ENCODE data around the gene TBC1D22A. TPM values are rescaled to one million over a fixed set of nuclear protein-coding genes. Genes with fewer than 3 reads are reported as not detected.

Gene TBC1D22A
- total and polyA plus RNA-seq, 4 experiments from 2014 or later, result 20.6 to 49.2 (median 36.7) TPM

GRCh38 chr22:46795845-46796565 is 33.6 kb downstream of the TBC1D22A start:
- no peaks in the 10 kb centered on the region for H3K27me3 Mint-ChIP-seq
- H3K36me3 Mint-ChIP-seq, result peaks cover 33 to 61% of the 10 kb centered on the region in 2 donors
- Histone ChIP-seq H3K36me3 (ENCODE audit: insufficient read depth, low read length) (peaks cover 72% of the 10 kb centered on the region), H3K9me3 (ENCODE audit: control insufficient read depth in 1 of 2, low read length in 2 of 2) (no peaks in the 10 kb centered on the region), H3K4me3 (ENCODE audit: low read length in 2 of 2) (no peak overlapping the region), H3K27ac (ENCODE audit: low read depth, low read length) (no peak overlapping the region), H3K4me1 (ENCODE audit: insufficient read depth, low read length) (peaks cover 26% of the 10 kb centered on the region), H3K27me3 (ENCODE audit: insufficient read depth, low read length) (no peaks in the 10 kb centered on the region)
- intact Hi-C loops (cut with micrococcal nuclease), result no loop called here
- ChIA-PET CTCF (ENCODE audit: partially characterized antibody) (interaction anchor here (6.0 to 6.7 kb wide), 2 partner anchors 8 to 37 kb away, joined by 56 to 74 read pairs; no protein-coding TSS in a partner anchor), POLR2A (ENCODE audit: partially characterized antibody) (interaction anchor here (1.2 to 2.1 kb wide), 3 partner anchors 22 to 57 kb away, joined by 3 to 5 read pairs (median 3); no protein-coding TSS in a partner anchor)
- H3K9me3 Mint-ChIP-seq, result no peaks in the 10 kb centered on the region
- no peak for DNase-seq
- peaks cover 18 to 34% (median 25%) of the 10 kb centered on the region in 4 donors for H3K4me1 Mint-ChIP-seq
- no peak overlapping the region for H3K4me3 Mint-ChIP-seq
- H3K27ac Mint-ChIP-seq, result peak overlapping the region in 1 of 7 donors; percentile 51

GRCh38 chr22:46796566-46797195 is 34.2 kb downstream of the TBC1D22A start:
- no peaks in the 10 kb centered on the region for H3K27me3 Mint-ChIP-seq
- no peak for DNase-seq
- H3K9me3 Mint-ChIP-seq, result no peaks in the 10 kb centered on the region
- no peak overlapping the region for H3K4me3 ChIP-seq (ENCODE audit: low read length in 2 of 2)
- ChIA-PET CTCF (ENCODE audit: partially characterized antibody) (interaction anchor here (11.2 kb wide), 1 partner anchor 38 kb away, joined by 233 read pairs; the partner anchor contains the start of gene TBC1D22A), POLR2A (ENCODE audit: partially characterized antibody) (interaction anchor here (0.7 kb wide), 1 partner anchor 61 kb away, joined by 3 read pairs; no protein-coding TSS in a partner anchor)
- no peak overlapping the region for H3K27ac Mint-ChIP-seq
- no peaks in the 10 kb centered on the region for H3K9me3 ChIP-seq (ENCODE audit: control insufficient read depth in 1 of 2, low read length in 2 of 2)
- H3K4me1 Mint-ChIP-seq, result peaks cover 12 to 28% (median 20%) of the 10 kb centered on the region in 4 donors
- H3K36me3 Mint-ChIP-seq, result peaks cover 36 to 62% of the 10 kb centered on the region in 2 donors
- H3K27me3 ChIP-seq (ENCODE audit: insufficient read depth, low read length), result no peaks in the 10 kb centered on the region
- H3K4me3 Mint-ChIP-seq, result no peak overlapping the region
- H3K4me1 ChIP-seq (ENCODE audit: insufficient read depth, low read length), result peaks cover 19% of the 10 kb centered on the region
- H3K36me3 ChIP-seq (ENCODE audit: insufficient read depth, low read length), result peaks cover 72% of the 10 kb centered on the region
- H3K27ac ChIP-seq (ENCODE audit: low read depth, low read length), result no peak overlapping the region
- intact Hi-C loops (cut with micrococcal nuclease), result no loop called here

- H3K9me3 Mint-ChIP-seq, result no peaks in the 10 kb centered on the region
- ChIA-PET POLR2A (ENCODE audit: partially characterized antibody) (interaction anchor here (0.7 kb wide), 1 partner anchor 62 kb away, joined by 3 read pairs; no protein-coding TSS in a partner anchor), CTCF (ENCODE audit: partially characterized antibody) (interaction anchor here (0.9 to 11.2 kb wide), 2 partner anchors 15 to 38 kb away, joined by 3 to 233 read pairs; partner anchors contain the start of gene TBC1D22A)
- no peaks in the 10 kb centered on the region for H3K27me3 Mint-ChIP-seq
- H3K27ac ChIP-seq (ENCODE audit: low read depth, low read length), result no peak overlapping the region
- H3K36me3 ChIP-seq (ENCODE audit: insufficient read depth, low read length), result peaks cover 72% of the 10 kb centered on the region
- H3K4me1 ChIP-seq (ENCODE audit: insufficient read depth, low read length), result peaks cover 12% of the 10 kb centered on the region
- H3K27ac Mint-ChIP-seq, result peak overlapping the region in 4 of 7 donors; percentile 29 to 80 (median 64)
- H3K4me1 Mint-ChIP-seq, result peaks cover 10 to 28% (median 22%) of the 10 kb centered on the region in 4 donors
- H3K4me3 ChIP-seq (ENCODE audit: low read length in 2 of 2), result no peak overlapping the region
- H3K9me3 ChIP-seq (ENCODE audit: control insufficient read depth in 1 of 2, low read length in 2 of 2), result no peaks in the 10 kb centered on the region
- intact Hi-C loops (cut with micrococcal nuclease), result no loop called here
- no peak overlapping the region for H3K4me3 Mint-ChIP-seq
- peaks cover 41 to 66% of the 10 kb centered on the region in 2 donors for H3K36me3 Mint-ChIP-seq
- no peak for DNase-seq
- no peaks in the 10 kb centered on the region for H3K27me3 ChIP-seq (ENCODE audit: insufficient read depth, low read length)
Observed at GRCh38 chr22:46797355-46797754, 34.9 kb downstream of the TBC1D22A start.

GRCh38 chr22:46798041-46798365 is 35.6 kb downstream of the TBC1D22A start:
- peaks cover 41 to 68% of the 10 kb centered on the region in 2 donors for H3K36me3 Mint-ChIP-seq
- POLR2A ChIA-PET (ENCODE audit: partially characterized antibody), result interaction anchor here (1.1 to 1.3 kb wide), 2 partner anchors 35 to 62 kb away, joined by 7 to 15 read pairs; partner anchors contain the start of gene TBC1D22A
- peaks cover 9% of the 10 kb centered on the region for H3K4me1 ChIP-seq (ENCODE audit: insufficient read depth, low read length)
- H3K27ac Mint-ChIP-seq, result peak overlapping the region in 6 of 7 donors; percentile 6 to 96 (median 82)
- DNase-seq, result no peak
- no peak overlapping the region for H3K4me3 Mint-ChIP-seq
- no peak overlapping the region for H3K27ac ChIP-seq (ENCODE audit: low read depth, low read length)
- CTCF ChIA-PET (ENCODE audit: partially characterized antibody), result interaction anchor here (0.9 to 11.2 kb wide), 8 partner anchors 14 to 235 kb away, joined by 3 to 233 read pairs (median 4); partner anchors contain the start of gene TBC1D22A
- H3K4me1 Mint-ChIP-seq, result peaks cover 8 to 28% (median 22%) of the 10 kb centered on the region in 4 donors
- peaks cover 67% of the 10 kb centered on the region for H3K36me3 ChIP-seq (ENCODE audit: insufficient read depth, low read length)
- intact Hi-C loops (cut with micrococcal nuclease), result no loop called here
- no peaks in the 10 kb centered on the region for H3K27me3 ChIP-seq (ENCODE audit: insufficient read depth, low read length)
- no peak overlapping the region for H3K4me3 ChIP-seq (ENCODE audit: low read length in 2 of 2)
- no peaks in the 10 kb centered on the region for H3K9me3 Mint-ChIP-seq
- no peaks in the 10 kb centered on the region for H3K27me3 Mint-ChIP-seq
- no peaks in the 10 kb centered on the region for H3K9me3 ChIP-seq (ENCODE audit: control insufficient read depth in 1 of 2, low read length in 2 of 2)

- Mint-ChIP-seq H3K36me3 (peaks cover 41 to 73% of the 10 kb centered on the region in 2 donors), H3K4me3 (no peak overlapping the region), H3K27me3 (no peaks in the 10 kb centered on the region), H3K9me3 (no peaks in the 10 kb centered on the region), H3K27ac (peak overlapping the region; percentile 82 to 96 (median 91)), H3K4me1 (peaks cover 12 to 33% (median 25%) of the 10 kb centered on the region in 4 donors)
- DNase-seq, result peak; percentile 59 to 72 (median 64)
- peaks cover 11% of the 10 kb centered on the region for H3K4me1 ChIP-seq (ENCODE audit: insufficient read depth, low read length)
- CTCF ChIA-PET (ENCODE audit: partially characterized antibody), result interaction anchor here (0.8 to 11.2 kb wide), 16 partner anchors 10 to 235 kb away, joined by 3 to 233 read pairs (median 4); partner anchors contain the start of gene TBC1D22A
- no peaks in the 10 kb centered on the region for H3K27me3 ChIP-seq (ENCODE audit: insufficient read depth, low read length)
- no peak overlapping the region for H3K27ac ChIP-seq (ENCODE audit: low read depth, low read length)
- POLR2A ChIA-PET (ENCODE audit: partially characterized antibody), result interaction anchor here (1.1 to 1.3 kb wide), 2 partner anchors 36 to 63 kb away, joined by 7 to 15 read pairs; partner anchors contain the start of gene TBC1D22A
- no peak overlapping the region for H3K4me3 ChIP-seq (ENCODE audit: low read length in 2 of 2)
- H3K9me3 ChIP-seq (ENCODE audit: control insufficient read depth in 1 of 2, low read length in 2 of 2), result no peaks in the 10 kb centered on the region
- H3K36me3 ChIP-seq (ENCODE audit: insufficient read depth, low read length), result peaks cover 61% of the 10 kb centered on the region
- intact Hi-C loops (cut with micrococcal nuclease), result no loop called here
Observed at GRCh38 chr22:46798366-46799350, 36.2 kb downstream of the TBC1D22A start.

- H3K4me1 Mint-ChIP-seq, result peaks cover 12 to 38% (median 29%) of the 10 kb centered on the region in 4 donors
- ChIA-PET CTCF (ENCODE audit: partially characterized antibody) (interaction anchor here (0.7 to 11.2 kb wide), 8 partner anchors 11 to 248 kb away, joined by 3 to 233 read pairs (median 7); partner anchors contain the start of gene TBC1D22A), POLR2A (ENCODE audit: partially characterized antibody) (interaction anchor here (0.6 to 1.5 kb wide), 3 partner anchors 9 to 61 kb away, joined by 3 to 15 read pairs (median 4); partner anchors contain the start of gene TBC1D22A)
- H3K9me3 Mint-ChIP-seq, result no peaks in the 10 kb centered on the region
- H3K27me3 Mint-ChIP-seq, result no peaks in the 10 kb centered on the region
- peaks cover 40 to 69% of the 10 kb centered on the region in 2 donors for H3K36me3 Mint-ChIP-seq
- Histone ChIP-seq H3K4me3 (ENCODE audit: low read length in 2 of 2) (no peak overlapping the region), H3K27ac (ENCODE audit: low read depth, low read length) (no peak overlapping the region), H3K4me1 (ENCODE audit: insufficient read depth, low read length) (peaks cover 12% of the 10 kb centered on the region), H3K36me3 (ENCODE audit: insufficient read depth, low read length) (peaks cover 51% of the 10 kb centered on the region), H3K27me3 (ENCODE audit: insufficient read depth, low read length) (no peaks in the 10 kb centered on the region), H3K9me3 (ENCODE audit: control insufficient read depth in 1 of 2, low read length in 2 of 2) (no peaks in the 10 kb centered on the region)
- H3K4me3 Mint-ChIP-seq, result no peak overlapping the region
- intact Hi-C loops (cut with micrococcal nuclease), result no loop called here
- H3K27ac Mint-ChIP-seq, result peak overlapping the region in 1 of 7 donors; percentile 6
- DNase-seq, result no peak
Observed at GRCh38 chr22:46799626-46800025, 37.2 kb downstream of the TBC1D22A start.

Measured in CD4-positive, alpha-beta memory T cell (primary cell).